Measurements from ENCODE around the gene FAM180A. TPM values are rescaled to one million over a fixed set of nuclear protein-coding genes. Genes with fewer than 3 reads are reported as not detected.

The FAM180A gene
- polyA plus RNA-seq, 1 of the 3 experiments (the other 2 are of a cell fraction): 0.08 TPM

GRCh38 chr7:135775230-135775629, 26.6 kb upstream of the FAM180A start:
- Histone ChIP-seq H3K36me3 (replicated peaks in 1 of 2; ENCODE audit: control insufficient read depth in 1 of 2, insufficient read depth in 2 of 2, low read length in 1 of 2) (no peaks in the 10 kb centered on the region), H3K4me3 (ENCODE audit: low read depth in 2 of 2, low read length in 1 of 2) (no peak overlapping the region), H3K79me2 (ENCODE audit: insufficient read depth) (no peaks in the 10 kb centered on the region), H4K20me1 (ENCODE audit: insufficient read depth) (no peaks in the 10 kb centered on the region), H3K27me3 (ENCODE audit: insufficient read depth) (no peaks in the 10 kb centered on the region), H2AFZ (ENCODE audit: low read depth) (no peak overlapping the region), H3K4me1 (ENCODE audit: control insufficient read depth in 1 of 2, insufficient read depth in 2 of 2, low read depth in 1 of 2, low read length in 1 of 2) (peaks cover 0 to 10% of the 10 kb centered on the region in 2 experiments; a peak in 1 of 4 replicates), H3K4me2 (no peak overlapping the region), H3K9me3 (peaks cover 10% of the 10 kb centered on the region), H3F3A (replicated peaks; ENCODE audit: insufficient read depth) (no peaks in the 10 kb centered on the region), H3K27ac (ENCODE audit: low read depth in 2 of 2, low read length in 1 of 2) (no peak overlapping the region; a peak in 1 of 4 replicates), H3K9ac (no peak overlapping the region), H3K9me2 (no peaks in the 10 kb centered on the region)
- 96% methylated on average over 2 of the region's 2 CpGs for WGBS (ENCODE audit: low lambda C conversion rate)
- DNase-seq: no peak
- ChIA-PET POLR2A (no interaction called here), CTCF (interaction anchor here (0.6 to 1.1 kb wide), 4 partner anchors 26 to 1296 kb away, joined by 3 to 4 read pairs (median 4); no protein-coding TSS in a partner anchor)
- TF ChIP-seq MEF2A (IDR thresholded peaks at IDR 0.05; ENCODE audit: borderline replicate concordance, low read depth): no peak
- TF ChIP-seq ZBTB33 (IDR thresholded peaks at IDR 0.05; ENCODE audit: borderline replicate concordance, low read depth): no peak
- TF ChIP-seq CHD2 (IDR thresholded peaks at IDR 0.05; ENCODE audit: low read length, partially characterized antibody): no peak
- no peak for TF ChIP-seq RXRA (IDR thresholded peaks at IDR 0.05; ENCODE audit: borderline replicate concordance, low read depth)
- TF ChIP-seq MXI1 (IDR thresholded peaks at IDR 0.05; ENCODE audit: low read depth, low read length): no peak
- TF ChIP-seq POLR2AphosphoS5 (IDR thresholded peaks at IDR 0.05; ENCODE audit: low read depth, low read length): no peak
- no peak for TF ChIP-seq USF2 (IDR thresholded peaks at IDR 0.05; ENCODE audit: borderline replicate concordance, low read depth, low read length)
- TF ChIP-seq EZH2phosphoT487 (IDR thresholded peaks at IDR 0.05; ENCODE audit: borderline replicate concordance, low read depth): no peak
- TF ChIP-seq EP300 (IDR thresholded peaks at IDR 0.05; ENCODE audit: borderline replicate concordance in 1 of 2, low read depth in 1 of 2, low read length in 1 of 2): no peak
- TF ChIP-seq USF1 (IDR thresholded peaks at IDR 0.05; ENCODE audit: borderline replicate concordance, low read depth): no peak
- no peak for TF ChIP-seq TEAD4 (IDR thresholded peaks at IDR 0.05; ENCODE audit: borderline replicate concordance, insufficient read depth)
- TF ChIP-seq FOXM1 (IDR thresholded peaks at IDR 0.05; ENCODE audit: low read depth): no peak
- TF ChIP-seq GATA2 (CRISPR knock-in tag; IDR thresholded peaks at IDR 0.05): no peak
- TF ChIP-seq GABPA (IDR thresholded peaks at IDR 0.05; ENCODE audit: low read depth): no peak
- no peak for TF ChIP-seq YY1 (IDR thresholded peaks at IDR 0.05; ENCODE audit: low read depth)
- TF ChIP-seq ELF1 (IDR thresholded peaks at IDR 0.05): no peak
- TF ChIP-seq NFIC (IDR thresholded peaks at IDR 0.05; ENCODE audit: borderline replicate concordance): no peak
- no peak for TF ChIP-seq PBX3 (IDR thresholded peaks at IDR 0.05)
- no peak for TF ChIP-seq FOSL2 (IDR thresholded peaks at IDR 0.05; ENCODE audit: borderline replicate concordance, low read depth)
